ENCODE measurements around the gene MEIS1. TPM values are rescaled to one million over a fixed set of nuclear protein-coding genes. Genes with fewer than 3 reads are reported as not detected.

MEIS1 gene
- total RNA-seq, 2 donors from 2014 or later, result 82.1 to 84.6 TPM

GRCh38 chr2:66469214-66469902 lies 34.4 kb downstream of the MEIS1 start:
- Histone ChIP-seq H3K36me3 (replicated peaks in 1 of 2; ENCODE audit: insufficient read depth in 1 of 2, low read depth in 2 of 2) (peaks cover 4 to 7% of the 10 kb centered on the region in 2 donors), H3K9me3 (no peaks in the 10 kb centered on the region), H3K27ac (peak overlapping the region in 3 of 4 donors; percentile 3 to 77 (median 58)), H3K4me1 (peaks cover 88% of the 10 kb centered on the region), H3K27me3 (no peaks in the 10 kb centered on the region), H3K4me3 (no peak overlapping the region)
- peak in 1 of 4 donors; percentile 35 for DNase-seq
- intact Hi-C loops (cut with DNase I), result no loop called here
- no peak for TF ChIP-seq CTCF (IDR thresholded peaks at IDR 0.05)
- ATAC-seq, result peak; percentile 28
- WGBS, 2 donors, result 39 to 47% methylated on average over 11 of the region's 11 CpGs

- no peak for DNase-seq
- TF ChIP-seq POLR2A (IDR thresholded peaks at IDR 0.05), result no peak
- no peak for TF ChIP-seq CTCF (IDR thresholded peaks at IDR 0.05)
- Histone ChIP-seq H3K9me3 (no peaks in the 10 kb centered on the region), H3K4me3 (no peak overlapping the region), H3K36me3 (replicated peaks in 1 of 2; ENCODE audit: insufficient read depth in 1 of 2, low read depth in 2 of 2) (peaks cover 4 to 7% of the 10 kb centered on the region in 2 donors), H3K4me1 (peaks cover 82% of the 10 kb centered on the region), H3K27ac (peak overlapping the region in 3 of 4 donors; percentile 3 to 77 (median 58)), H3K27me3 (no peaks in the 10 kb centered on the region)
- WGBS, 2 donors, result 3 to 12% methylated on average over 2 of the region's 2 CpGs
- ATAC-seq, result peak; percentile 63
- intact Hi-C loops (cut with DNase I), result no loop called here
Measured at GRCh38 chr2:66470199-66470598, 35.3 kb downstream of the MEIS1 start.

GRCh38 chr2:66472225-66472843 lies 37.4 kb downstream of the MEIS1 start:
- no peak for ATAC-seq
- peaks cover 7% of the 10 kb centered on the region in 2 donors for H3K36me3 ChIP-seq (replicated peaks in 1 of 2; ENCODE audit: insufficient read depth in 1 of 2, low read depth in 2 of 2)
- no peak overlapping the region for H3K4me3 ChIP-seq
- 48 to 55% methylated on average over 5 of the region's 5 CpGs for WGBS, 2 donors
- peaks cover 80% of the 10 kb centered on the region for H3K4me1 ChIP-seq
- TF ChIP-seq POLR2A (IDR thresholded peaks at IDR 0.05) (no peak), CTCF (IDR thresholded peaks at IDR 0.05) (no peak)
- no peaks in the 10 kb centered on the region for H3K27me3 ChIP-seq
- H3K9me3 ChIP-seq, result no peaks in the 10 kb centered on the region
- no peak for DNase-seq
- H3K27ac ChIP-seq, result peak overlapping the region in 1 of 4 donors; percentile 29
- intact Hi-C loops (cut with DNase I), result no loop called here

- H3K4me3 ChIP-seq, result no peak overlapping the region
- peaks cover 73% of the 10 kb centered on the region for H3K4me1 ChIP-seq
- H3K27ac ChIP-seq, result peak overlapping the region in 3 of 4 donors; percentile 8 to 71 (median 39)
- peak; percentile 20 for ATAC-seq
- DNase-seq, result no peak
- peaks cover 7% of the 10 kb centered on the region in 2 donors for H3K36me3 ChIP-seq (replicated peaks in 1 of 2; ENCODE audit: insufficient read depth in 1 of 2, low read depth in 2 of 2)
- 63 to 74% methylated on average over 4 of the region's 4 CpGs for WGBS, 2 donors
- no peaks in the 10 kb centered on the region for H3K9me3 ChIP-seq
- intact Hi-C loops (cut with DNase I), result no loop called here
- TF ChIP-seq POLR2A (IDR thresholded peaks at IDR 0.05), result no peak
- no peak for TF ChIP-seq CTCF (IDR thresholded peaks at IDR 0.05)
- no peaks in the 10 kb centered on the region for H3K27me3 ChIP-seq
Measured at GRCh38 chr2:66477135-66477842, 42.4 kb downstream of the MEIS1 start.
